SK-N-MC (cell line): ENCODE results near the gene CTBP2.

ENCODE experiments used
- DNase-seq: peaks from one replicate; pipeline ENCODE4 v3.0.0-alpha.2; 2011; ENCODE audit warnings: low read depth, low spot score
- H3K27ac ChIP-seq: fragments of 200-600 bp; sonication (generic); 2 replicates; pipeline ENCODE4 v1.5.1; 2016; ENCODE audit warnings: mixed run types
- H3K36me3 ChIP-seq: fragments of 200-600 bp; sonication (generic); 2 replicates; pipeline ENCODE4 v1.6.1; 2017; ENCODE audit warnings: antibody characterized with exemption, low read length, mixed read lengths; ENCODE audit not compliant: insufficient read depth
- H3K4me3 ChIP-seq: fragments of 200-600 bp; sonication (generic); 2 replicates; pipeline ENCODE4 v1.5.1; 2016
- H3K9ac ChIP-seq: fragments of 200-600 bp; sonication (generic); 2 replicates; pipeline ENCODE4 v1.8.0; 2017; ENCODE audit warnings: mixed run types, mixed read lengths; ENCODE audit not compliant: insufficient read length
- H3K9me3 ChIP-seq: fragments of 200-600 bp; sonication (generic); 2 replicates; pipeline ENCODE4 v1.6.1; 2017; ENCODE audit warnings: low read depth, mild to moderate bottlenecking, antibody characterized with exemption, low read length, moderate library complexity, mixed read lengths
- EZH2 ChIP-seq: fragments of 200-600 bp; sonication (generic); IDR thresholded peaks from one replicate; pipeline ENCODE4 v1.6.1; 2017; ENCODE audit warnings: antibody characterized with exemption
- FOXP2 ChIP-seq: optimal IDR thresholded peaks from 2 replicates; pipeline ENCODE3; 2011; ENCODE audit warnings: mild to moderate bottlenecking, moderate library complexity; ENCODE audit not compliant: insufficient read depth; ENCODE audit errors: extremely low read length, control extremely low read depth
- POLR2AphosphoS5 ChIP-seq: IDR thresholded peaks from 2 replicates; pipeline ENCODE4 v1.6.1; 2012; ENCODE audit warnings: mild to moderate bottlenecking, low read depth, low read length, borderline replicate concordance

CTBP2 gene

DNA sequence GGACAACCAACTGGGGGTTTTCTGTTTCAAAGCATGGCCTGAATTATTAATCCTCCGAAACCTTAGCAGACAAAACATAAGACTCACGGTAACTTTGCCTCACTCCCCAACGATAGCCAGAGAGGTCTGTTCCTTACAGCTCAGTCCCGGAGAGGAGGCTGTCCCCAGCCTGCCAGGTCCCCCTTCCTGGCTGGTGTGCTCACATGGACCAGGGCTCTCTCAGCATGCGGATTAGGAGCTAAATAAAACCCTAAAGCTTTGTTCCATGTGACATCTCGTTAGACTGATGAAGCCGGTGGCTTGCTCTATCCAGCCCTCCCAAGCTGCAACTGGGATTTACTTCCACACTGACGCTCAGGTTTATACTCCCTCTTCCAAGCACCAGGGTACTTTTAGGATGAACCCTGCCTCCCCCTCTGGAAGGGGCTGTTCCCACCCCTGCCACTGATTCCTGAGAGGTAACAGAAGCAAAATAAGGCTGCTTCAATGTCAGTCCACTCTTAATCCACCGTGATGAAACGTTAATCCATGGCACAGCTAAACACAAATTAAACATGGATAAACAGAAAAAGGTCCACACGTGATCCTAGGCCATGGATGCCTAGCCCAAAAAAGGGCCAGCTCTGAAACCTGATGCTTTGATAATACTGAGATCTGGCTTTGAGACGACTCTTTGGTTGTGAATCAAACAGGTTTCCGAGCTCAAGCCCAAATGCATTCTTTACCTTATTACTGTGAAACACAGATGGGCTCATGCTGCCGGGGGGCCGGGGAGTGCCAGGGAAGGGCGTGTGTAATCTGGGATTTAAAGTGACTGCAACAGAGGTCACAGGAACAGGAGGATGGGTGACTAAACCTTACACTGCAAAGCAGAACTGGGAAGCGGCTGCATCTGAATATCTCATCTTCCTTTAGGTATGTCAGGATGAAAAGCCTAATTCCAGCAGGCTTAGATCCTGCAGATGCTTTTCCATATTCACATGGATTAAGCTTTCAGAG, 132.2 kb downstream of the CTBP2 start:
- no peak overlapping the region for H3K9ac ChIP-seq
- no peak overlapping the region for H3K27ac ChIP-seq
- no peak for TF ChIP-seq POLR2AphosphoS5
- no peak for TF ChIP-seq EZH2
- TF ChIP-seq FOXP2 = no peak
- no peaks in the 10 kb centered on the region for H3K36me3 ChIP-seq
- DNase-seq = no peak
- no peaks in the 10 kb centered on the region for H3K9me3 ChIP-seq
- H3K4me3 ChIP-seq = no peak overlapping the region

DNA sequence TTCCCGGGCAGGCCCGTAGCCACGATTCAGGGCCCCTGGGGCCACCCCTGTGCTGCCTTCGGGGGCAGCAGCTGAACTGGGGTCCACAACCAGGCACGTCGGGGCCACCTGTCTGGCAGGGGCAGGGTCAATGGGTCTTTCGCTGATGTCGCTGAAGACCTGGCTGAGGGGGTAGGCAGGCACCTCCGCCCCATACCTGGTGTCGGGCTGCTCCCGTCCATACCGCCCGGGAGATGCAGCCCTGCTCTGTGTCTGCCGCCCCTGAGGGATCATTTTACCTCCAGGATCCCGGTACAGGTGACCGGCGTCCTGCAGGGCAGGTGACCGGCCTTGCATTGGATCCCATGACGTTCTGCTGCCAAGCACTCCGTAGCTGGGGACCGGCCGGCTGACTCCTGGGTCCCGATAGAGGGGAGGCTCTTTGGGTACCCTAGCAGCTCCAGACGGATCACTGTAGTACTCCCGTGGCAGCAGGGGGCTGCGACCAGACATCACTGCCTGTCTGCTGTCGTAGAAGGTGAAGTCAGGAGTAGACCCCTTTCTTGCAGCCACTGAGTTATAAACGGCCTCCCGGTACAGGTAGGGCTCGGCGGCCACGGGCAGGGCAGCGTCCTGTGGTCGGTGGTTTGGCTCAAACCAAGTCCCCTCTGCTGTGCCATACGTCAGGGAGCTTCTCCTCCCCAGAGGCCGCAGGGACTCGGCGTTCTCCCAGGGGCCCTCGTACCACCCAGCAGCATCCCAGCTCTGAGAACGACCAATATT, 133.2 kb downstream of the CTBP2 start:
- no peaks in the 10 kb centered on the region for H3K9me3 ChIP-seq
- TF ChIP-seq FOXP2 = no peak
- no peak for TF ChIP-seq EZH2
- TF ChIP-seq POLR2AphosphoS5 = no peak

GRCh38 chr10:125026036-125026931, 134.1 kb downstream of the CTBP2 start:
- H3K27ac ChIP-seq = no peak overlapping the region
- no peaks in the 10 kb centered on the region for H3K36me3 ChIP-seq
- TF ChIP-seq FOXP2 (no peak), EZH2 (no peak), POLR2AphosphoS5 (no peak)
- H3K4me3 ChIP-seq = no peak overlapping the region
- no peak for DNase-seq
- no peaks in the 10 kb centered on the region for H3K9me3 ChIP-seq
- H3K9ac ChIP-seq = no peak overlapping the region

More for the DNA sequence above, 133.2 kb downstream of the CTBP2 start:
- no peak overlapping the region for H3K4me3 ChIP-seq
- no peaks in the 10 kb centered on the region for H3K36me3 ChIP-seq
- no peak overlapping the region for H3K27ac ChIP-seq
- no peak overlapping the region for H3K9ac ChIP-seq
- DNase-seq = no peak

DNA sequence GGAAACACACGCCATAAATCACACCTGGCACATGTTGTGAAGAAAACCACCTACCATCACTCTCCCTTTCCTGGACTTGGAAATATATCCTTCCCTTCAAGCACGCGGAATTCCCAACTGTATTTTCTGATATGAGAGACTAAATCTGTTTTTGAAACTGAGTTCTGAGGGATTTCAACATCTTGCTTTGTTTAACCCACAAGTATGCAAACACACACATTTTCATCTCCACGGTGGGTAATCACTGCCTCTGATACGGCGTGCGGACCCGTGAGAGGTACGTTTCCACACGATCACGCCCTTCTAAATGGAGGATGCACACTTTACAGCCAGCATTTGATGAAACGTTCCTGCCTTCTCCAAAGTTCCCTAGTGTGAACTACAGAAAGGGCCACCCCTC, 135.0 kb downstream of the CTBP2 start:
- Histone ChIP-seq H3K36me3 (no peaks in the 10 kb centered on the region; the same call in 1 of the 2 replicates), H3K9me3 (no peaks in the 10 kb centered on the region), H3K4me3 (peak overlapping the region; percentile 53; the same call in 1 of the 2 replicates), H3K27ac (peak overlapping the region; percentile 64), H3K9ac (no peak overlapping the region)
- TF ChIP-seq POLR2AphosphoS5 (no peak), FOXP2 (no peak), EZH2 (no peak)
- no peak for DNase-seq

DNA sequence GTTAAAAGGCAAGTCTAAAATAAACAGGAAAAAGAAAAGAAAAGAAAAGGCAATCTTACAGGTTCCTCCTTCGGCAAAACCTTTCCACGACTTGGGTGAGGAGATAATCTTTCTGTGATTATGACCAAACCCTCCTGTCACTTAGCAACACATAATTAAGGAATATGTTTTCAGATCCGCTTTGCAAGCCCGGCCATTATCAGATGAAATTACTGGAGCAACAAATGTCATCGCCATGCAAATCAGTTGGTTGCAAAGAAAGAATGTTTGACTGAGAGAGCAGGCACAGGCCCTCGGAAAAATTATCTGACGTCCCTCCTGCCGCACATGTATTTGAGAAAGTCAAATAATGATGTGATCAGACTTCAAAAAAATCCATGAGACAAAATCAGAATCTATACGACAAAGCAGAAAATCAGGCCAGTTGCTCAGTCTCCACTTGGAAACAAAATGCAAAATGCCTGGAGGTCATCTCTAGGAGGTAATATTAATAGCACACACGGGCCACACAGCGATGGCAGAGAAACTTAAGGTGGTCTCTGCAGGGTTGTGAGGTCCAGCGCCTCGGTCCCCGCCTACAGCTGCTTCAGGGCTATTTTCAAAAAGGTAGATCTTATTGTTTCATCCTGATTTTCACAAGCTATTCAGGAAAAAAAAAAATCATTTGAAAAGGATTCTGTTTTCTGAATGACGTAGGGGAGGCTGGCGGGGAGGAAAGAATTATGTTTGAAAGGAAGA, 135.7 kb downstream of the CTBP2 start:
- DNase-seq = no peak
- H3K4me3 ChIP-seq = peak overlapping the region; percentile 53
- TF ChIP-seq EZH2 = no peak
- TF ChIP-seq FOXP2 = no peak
- no peak for TF ChIP-seq POLR2AphosphoS5
- H3K9me3 ChIP-seq = no peaks in the 10 kb centered on the region
- H3K27ac ChIP-seq = peak overlapping the region; percentile 64
- H3K9ac ChIP-seq = no peak overlapping the region
- no peaks in the 10 kb centered on the region; the same call in 1 of the 2 replicates for H3K36me3 ChIP-seq

GRCh38 chr10:125023862-125024496, 136.4 kb downstream of the CTBP2 start:
- no peak overlapping the region for H3K9ac ChIP-seq
- H3K36me3 ChIP-seq = no peaks in the 10 kb centered on the region; the same call in 1 of the 2 replicates
- H3K9me3 ChIP-seq = no peaks in the 10 kb centered on the region
- TF ChIP-seq FOXP2 (no peak), EZH2 (no peak), POLR2AphosphoS5 (no peak)
- DNase-seq = no peak
- H3K27ac ChIP-seq = peak overlapping the region; percentile 64
- peak overlapping the region; percentile 53 for H3K4me3 ChIP-seq

GRCh38 chr10:125023255-125023654, 137.1 kb downstream of the CTBP2 start:
- Histone ChIP-seq H3K27ac (no peak overlapping the region), H3K9me3 (no peaks in the 10 kb centered on the region), H3K9ac (no peak overlapping the region), H3K36me3 (no peaks in the 10 kb centered on the region; the same call in 1 of the 2 replicates), H3K4me3 (no peak overlapping the region)
- no peak for DNase-seq
- TF ChIP-seq POLR2AphosphoS5 = no peak
- no peak for TF ChIP-seq EZH2
- no peak for TF ChIP-seq FOXP2
